Gastroesophageal sphincter (tissue), 3 donors: ENCODE measurements around the gene PCBD2.

Experiments
- EP300 ChIP-seq: sonication (generic); formaldehyde crosslinking; IDR thresholded peaks from one replicate; pipeline ENCODE4 v1.6.1; 2017; ENCODE audit warnings: antibody characterized with exemption, mild to moderate bottlenecking
- TF ChIP-seq, protein P1 (sequence below), 4 experiments: fragments of 200-600 bp in 2 of 4; fragments of 450-650 bp in 2 of 4; sonication (generic) in 1 of 4; IDR thresholded peaks; one replicate each; pipeline ENCODE4 v1.5.1; 2017 to 2019; ENCODE audit warnings: antibody characterized with exemption in 4 of 4, mild to moderate bottlenecking in 2 of 4, moderate library complexity in 2 of 4

- TF ChIP-seq, protein P1, sequence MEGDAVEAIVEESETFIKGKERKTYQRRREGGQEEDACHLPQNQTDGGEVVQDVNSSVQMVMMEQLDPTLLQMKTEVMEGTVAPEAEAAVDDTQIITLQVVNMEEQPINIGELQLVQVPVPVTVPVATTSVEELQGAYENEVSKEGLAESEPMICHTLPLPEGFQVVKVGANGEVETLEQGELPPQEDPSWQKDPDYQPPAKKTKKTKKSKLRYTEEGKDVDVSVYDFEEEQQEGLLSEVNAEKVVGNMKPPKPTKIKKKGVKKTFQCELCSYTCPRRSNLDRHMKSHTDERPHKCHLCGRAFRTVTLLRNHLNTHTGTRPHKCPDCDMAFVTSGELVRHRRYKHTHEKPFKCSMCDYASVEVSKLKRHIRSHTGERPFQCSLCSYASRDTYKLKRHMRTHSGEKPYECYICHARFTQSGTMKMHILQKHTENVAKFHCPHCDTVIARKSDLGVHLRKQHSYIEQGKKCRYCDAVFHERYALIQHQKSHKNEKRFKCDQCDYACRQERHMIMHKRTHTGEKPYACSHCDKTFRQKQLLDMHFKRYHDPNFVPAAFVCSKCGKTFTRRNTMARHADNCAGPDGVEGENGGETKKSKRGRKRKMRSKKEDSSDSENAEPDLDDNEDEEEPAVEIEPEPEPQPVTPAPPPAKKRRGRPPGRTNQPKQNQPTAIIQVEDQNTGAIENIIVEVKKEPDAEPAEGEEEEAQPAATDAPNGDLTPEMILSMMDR (IDR thresholded peaks at IDR 0.05): no peak
- no peak for TF ChIP-seq EP300
These were observed 59.7 kb downstream of the PCBD2 start for GRCh38 chr5:134964359-134965270.
